Retinal pigment epithelial cell (primary cell): ENCODE data around the gene PLEKHD1.

Experiments
- DNase-seq: peaks from one replicate; pipeline ENCODE4 v3.0.0-alpha.2; 2010; ENCODE audit warnings: low read depth
- H3K4me3 ChIP-seq: 2 replicates; pipeline ENCODE4 v1.5.1; 2011; ENCODE audit warnings: mild to moderate bottlenecking, low read length, control low read depth, moderate library complexity
- TF ChIP-seq, protein P1 (sequence below): conservative IDR thresholded peaks from 2 replicates; pipeline ENCODE4 v1.5.1; 2011; ENCODE audit warnings: low read depth, low read length, control low read depth, inconsistent platforms

The PLEKHD1 gene

DNA sequence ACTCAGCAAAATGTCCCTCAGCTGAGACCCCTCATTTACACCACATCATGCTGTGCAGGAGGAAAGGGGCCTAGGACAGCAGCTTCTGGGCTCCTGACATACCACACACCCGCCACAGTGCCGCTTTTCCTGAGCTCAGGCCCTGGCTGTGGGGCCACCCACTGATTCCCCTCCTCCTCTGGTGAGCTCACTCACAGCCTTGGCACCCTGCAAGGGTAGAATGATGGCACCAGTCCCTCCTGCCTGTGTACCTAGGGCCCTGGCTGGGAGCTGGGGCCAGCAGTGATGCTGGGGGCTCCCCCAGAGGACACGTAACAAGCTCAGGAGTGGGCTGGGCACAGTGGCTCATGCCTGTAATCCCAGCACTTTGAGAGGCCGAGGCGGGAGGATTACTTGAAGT is 44.4 kb downstream of the PLEKHD1 start:
- no peak for DNase-seq
- no peak overlapping the region for H3K4me3 ChIP-seq
- TF ChIP-seq, protein P1, sequence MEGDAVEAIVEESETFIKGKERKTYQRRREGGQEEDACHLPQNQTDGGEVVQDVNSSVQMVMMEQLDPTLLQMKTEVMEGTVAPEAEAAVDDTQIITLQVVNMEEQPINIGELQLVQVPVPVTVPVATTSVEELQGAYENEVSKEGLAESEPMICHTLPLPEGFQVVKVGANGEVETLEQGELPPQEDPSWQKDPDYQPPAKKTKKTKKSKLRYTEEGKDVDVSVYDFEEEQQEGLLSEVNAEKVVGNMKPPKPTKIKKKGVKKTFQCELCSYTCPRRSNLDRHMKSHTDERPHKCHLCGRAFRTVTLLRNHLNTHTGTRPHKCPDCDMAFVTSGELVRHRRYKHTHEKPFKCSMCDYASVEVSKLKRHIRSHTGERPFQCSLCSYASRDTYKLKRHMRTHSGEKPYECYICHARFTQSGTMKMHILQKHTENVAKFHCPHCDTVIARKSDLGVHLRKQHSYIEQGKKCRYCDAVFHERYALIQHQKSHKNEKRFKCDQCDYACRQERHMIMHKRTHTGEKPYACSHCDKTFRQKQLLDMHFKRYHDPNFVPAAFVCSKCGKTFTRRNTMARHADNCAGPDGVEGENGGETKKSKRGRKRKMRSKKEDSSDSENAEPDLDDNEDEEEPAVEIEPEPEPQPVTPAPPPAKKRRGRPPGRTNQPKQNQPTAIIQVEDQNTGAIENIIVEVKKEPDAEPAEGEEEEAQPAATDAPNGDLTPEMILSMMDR, result no peak

DNA sequence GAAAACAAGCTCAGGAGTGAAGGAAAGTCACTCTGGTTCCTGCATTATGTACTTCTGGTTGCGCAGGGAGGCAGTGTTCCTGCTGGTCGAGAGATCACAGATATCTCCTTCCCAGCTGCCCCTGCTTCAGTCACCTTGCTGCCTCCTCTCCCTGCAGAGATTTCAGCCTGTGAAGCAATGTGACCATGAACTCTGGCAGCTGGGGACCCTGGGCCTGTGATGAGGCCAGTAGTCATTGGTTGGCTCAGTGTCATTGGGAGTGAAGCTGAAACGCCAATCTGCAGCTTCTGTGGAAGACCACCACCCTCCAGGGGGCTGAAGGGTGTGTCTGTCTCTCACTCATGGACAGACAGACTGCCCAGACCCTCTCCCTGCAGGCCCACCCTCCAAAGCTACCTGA is 45.0 kb downstream of the PLEKHD1 start:
- TF ChIP-seq, protein P1, result no peak
- DNase-seq, result no peak
- no peak overlapping the region for H3K4me3 ChIP-seq

DNA sequence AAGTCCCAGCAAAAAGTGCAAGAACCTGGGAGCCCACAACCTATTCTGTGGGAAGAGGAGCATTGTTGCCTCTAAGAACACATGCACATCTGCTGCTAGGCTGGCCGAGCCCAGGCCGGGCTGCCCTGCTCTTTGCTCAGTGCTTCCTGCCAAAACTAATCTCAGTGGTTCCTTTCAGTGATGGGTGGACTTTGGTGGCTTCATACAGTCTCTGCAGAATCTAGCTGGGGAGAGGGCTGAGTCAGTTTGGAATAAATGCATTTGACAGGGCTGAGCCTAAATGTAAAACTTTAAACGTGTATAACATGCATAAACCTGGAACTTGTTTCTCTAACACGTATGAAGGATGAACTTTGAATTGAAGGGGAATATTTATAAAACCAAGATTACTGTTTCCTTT is 45.6 kb downstream of the PLEKHD1 start:
- TF ChIP-seq, protein P1, result no peak
- no peak overlapping the region for H3K4me3 ChIP-seq
- no peak for DNase-seq

DNA sequence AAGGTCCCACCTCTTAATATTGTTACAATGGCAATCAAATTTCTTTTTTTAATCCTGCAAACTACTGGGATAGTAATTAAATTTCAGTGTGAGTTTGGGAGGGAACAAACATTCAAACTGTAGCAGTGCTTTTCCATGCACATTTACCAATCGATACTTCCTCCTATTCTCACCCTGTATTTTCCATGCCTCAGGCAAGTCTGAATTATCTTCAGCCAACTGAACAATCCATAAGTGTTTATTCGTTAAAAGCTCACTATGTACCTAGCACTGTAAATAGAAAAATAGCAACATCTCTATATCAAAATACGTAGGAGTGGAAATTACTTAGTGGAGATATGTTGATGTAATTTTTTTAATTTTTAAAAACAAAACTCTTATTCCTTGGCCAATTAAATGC is 46.6 kb downstream of the PLEKHD1 start:
- no peak for DNase-seq
- H3K4me3 ChIP-seq, result no peak overlapping the region
- TF ChIP-seq, protein P1, result no peak

DNA sequence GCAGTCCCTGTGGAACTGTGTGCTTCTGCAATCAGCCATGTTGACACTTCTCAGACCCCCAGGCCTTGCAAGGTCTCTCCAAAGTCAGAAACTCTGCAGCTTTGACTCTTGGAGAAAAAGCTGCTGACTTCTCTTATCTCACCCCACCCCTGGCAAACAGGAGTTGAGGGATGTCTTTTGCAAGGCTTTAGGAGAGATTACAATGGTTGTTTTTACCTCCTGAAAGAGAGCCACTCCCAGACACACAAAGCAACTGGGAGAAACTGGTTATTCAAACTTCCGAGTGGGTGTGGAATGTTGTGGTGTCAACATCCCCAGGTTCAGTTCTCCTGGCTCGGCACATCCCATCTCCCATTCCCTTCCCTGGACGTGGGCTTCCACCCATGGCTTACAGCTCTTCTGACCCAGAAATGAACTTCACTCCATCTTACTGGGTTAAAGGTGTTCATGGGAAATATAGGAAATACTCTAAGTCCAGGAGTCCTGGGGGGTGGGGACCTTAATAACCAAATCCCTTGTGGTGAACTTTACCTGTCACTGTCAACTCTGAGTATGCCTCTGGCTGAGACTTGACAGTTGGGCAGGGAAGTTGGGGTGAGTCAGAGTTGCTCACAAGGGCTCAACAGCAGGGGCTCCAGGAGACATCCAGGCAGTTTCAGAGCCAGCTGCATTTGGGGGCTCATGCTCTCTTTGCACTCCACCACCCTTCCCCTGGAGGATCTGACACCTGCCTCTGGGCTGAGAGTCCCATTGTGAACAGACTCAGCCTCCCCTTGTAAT is 48.2 kb downstream of the PLEKHD1 start:
- no peak for DNase-seq
- H3K4me3 ChIP-seq, result no peak overlapping the region
- TF ChIP-seq, protein P1, result no peak

DNA sequence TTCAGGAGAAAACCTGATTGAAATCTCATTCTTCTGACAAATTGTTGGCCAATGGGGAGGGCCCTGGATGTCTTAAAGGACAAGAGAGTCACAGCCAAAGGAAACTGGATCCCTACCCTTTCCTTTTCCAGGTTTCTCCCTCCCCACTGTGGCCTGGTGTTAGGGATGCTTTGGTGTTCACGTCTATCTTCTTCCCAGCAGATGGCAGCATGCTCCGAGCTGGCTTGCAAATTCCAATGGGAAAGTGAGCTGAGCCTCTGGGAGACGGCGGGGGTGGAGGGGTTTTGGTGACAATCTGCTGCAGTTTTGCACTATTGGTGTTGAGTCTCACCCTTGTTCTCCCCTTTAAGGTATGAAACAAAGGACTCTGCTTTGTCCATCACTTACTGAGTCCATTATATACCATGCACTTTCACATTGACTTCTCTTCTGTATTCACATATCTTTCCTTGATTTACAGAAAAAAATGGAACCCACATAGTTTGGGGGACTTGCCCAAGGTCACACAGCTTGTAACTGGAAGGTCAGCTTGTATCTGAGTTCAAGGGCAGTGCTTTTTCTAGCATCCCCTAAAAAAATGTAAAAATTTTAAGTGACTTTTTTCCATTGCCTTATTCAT is 50.8 kb downstream of the PLEKHD1 start:
- no peak for DNase-seq
- no peak overlapping the region for H3K4me3 ChIP-seq
- TF ChIP-seq, protein P1, result peak; percentile 85

DNA sequence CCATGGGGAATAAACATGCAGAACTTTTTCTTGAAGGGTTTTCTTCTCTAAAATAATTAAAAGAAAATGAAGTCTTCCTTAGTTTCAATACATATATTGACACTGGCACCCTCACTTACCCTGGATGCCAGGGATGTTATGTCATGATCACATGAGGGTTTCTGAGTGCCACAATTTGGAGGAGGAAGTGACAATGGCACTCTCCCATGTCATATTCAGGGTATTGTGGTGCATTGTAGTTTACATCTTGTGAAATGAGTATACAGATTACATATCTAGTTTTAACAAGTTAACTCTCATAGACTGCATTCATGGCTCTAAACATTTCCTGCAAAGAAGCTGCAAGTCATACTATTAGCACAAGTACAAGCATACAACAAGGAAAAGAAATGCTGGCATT is 52.4 kb downstream of the PLEKHD1 start:
- DNase-seq, result no peak
- TF ChIP-seq, protein P1, result no peak

More for the DNA sequence above, 52.4 kb downstream of the PLEKHD1 start:
- H3K4me3 ChIP-seq, result no peak overlapping the region
